Breast epithelium (tissue), 3 donors: ENCODE data around the gene TPRN.

Source experiments
- POLR2A ChIP-seq: fragments of 450-650 bp; IDR thresholded peaks from one replicate; pipeline ENCODE4 v1.6.1; 2016; ENCODE audit warnings: antibody characterized with exemption, mild to moderate bottlenecking, moderate library complexity
- POLR2AphosphoS5 ChIP-seq, 3 donors: sonication (generic); formaldehyde crosslinking; IDR thresholded peaks; one replicate each; pipeline ENCODE4 v1.6.1; 2017; ENCODE audit warnings: antibody characterized with exemption in 3 of 3
- TF ChIP-seq, protein P1 (sequence below), 3 donors: fragments of 450-650 bp; IDR thresholded peaks; one replicate each; pipeline ENCODE4 v1.5.1; 2016 to 2017; ENCODE audit warnings: antibody characterized with exemption in 3 of 3, mild to moderate bottlenecking in 3 of 3, moderate library complexity in 3 of 3

DNA sequence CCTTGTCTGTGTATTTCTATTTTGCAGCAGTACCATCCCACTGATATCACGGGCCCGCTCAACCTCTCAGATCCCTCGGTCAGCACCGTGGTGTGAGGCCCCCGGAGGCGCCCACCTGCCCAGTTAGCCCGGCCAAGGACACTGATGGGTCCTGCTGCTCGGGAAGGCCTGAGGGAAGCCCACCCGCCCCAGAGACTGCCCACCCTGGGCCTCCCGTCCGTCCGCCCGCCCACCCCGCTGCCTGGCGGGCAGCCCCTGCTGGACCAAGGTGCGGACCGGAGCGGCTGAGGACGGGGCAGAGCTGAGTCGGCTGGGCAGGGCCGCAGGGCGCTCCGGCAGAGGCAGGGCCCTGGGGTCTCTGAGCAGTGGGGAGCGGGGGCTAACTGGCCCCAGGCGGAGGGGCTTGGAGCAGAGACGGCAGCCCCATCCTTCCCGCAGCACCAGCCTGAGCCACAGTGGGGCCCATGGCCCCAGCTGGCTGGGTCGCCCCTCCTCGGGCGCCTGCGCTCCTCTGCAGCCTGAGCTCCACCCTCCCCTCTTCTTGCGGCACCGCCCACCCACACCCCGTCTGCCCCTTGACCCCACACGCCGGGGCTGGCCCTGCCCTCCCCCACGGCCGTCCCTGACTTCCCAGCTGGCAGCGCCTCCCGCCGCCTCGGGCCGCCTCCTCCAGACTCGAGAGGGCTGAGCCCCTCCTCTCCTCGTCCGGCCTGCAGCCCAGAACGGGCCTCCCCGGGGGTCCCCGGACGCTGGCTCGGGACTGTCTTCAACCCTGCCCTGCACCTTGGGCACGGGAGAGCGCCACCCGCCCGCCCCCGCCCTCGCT, 32.6 kb downstream of the TPRN start:
- TF ChIP-seq, protein P1, sequence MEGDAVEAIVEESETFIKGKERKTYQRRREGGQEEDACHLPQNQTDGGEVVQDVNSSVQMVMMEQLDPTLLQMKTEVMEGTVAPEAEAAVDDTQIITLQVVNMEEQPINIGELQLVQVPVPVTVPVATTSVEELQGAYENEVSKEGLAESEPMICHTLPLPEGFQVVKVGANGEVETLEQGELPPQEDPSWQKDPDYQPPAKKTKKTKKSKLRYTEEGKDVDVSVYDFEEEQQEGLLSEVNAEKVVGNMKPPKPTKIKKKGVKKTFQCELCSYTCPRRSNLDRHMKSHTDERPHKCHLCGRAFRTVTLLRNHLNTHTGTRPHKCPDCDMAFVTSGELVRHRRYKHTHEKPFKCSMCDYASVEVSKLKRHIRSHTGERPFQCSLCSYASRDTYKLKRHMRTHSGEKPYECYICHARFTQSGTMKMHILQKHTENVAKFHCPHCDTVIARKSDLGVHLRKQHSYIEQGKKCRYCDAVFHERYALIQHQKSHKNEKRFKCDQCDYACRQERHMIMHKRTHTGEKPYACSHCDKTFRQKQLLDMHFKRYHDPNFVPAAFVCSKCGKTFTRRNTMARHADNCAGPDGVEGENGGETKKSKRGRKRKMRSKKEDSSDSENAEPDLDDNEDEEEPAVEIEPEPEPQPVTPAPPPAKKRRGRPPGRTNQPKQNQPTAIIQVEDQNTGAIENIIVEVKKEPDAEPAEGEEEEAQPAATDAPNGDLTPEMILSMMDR (IDR thresholded peaks at IDR 0.05) = no peak
- TF ChIP-seq POLR2A (no peak), POLR2AphosphoS5 (IDR thresholded peaks at IDR 0.05) (no peak)
